ENCODE data around the gene FERMT2. TPM values are rescaled to one million over a fixed set of nuclear protein-coding genes. Genes with fewer than 3 reads are reported as not detected.

Gene FERMT2
- total RNA-seq, 4 donors from 2014 or later: 57.1 to 98.5 (median 74.2) TPM

DNA sequence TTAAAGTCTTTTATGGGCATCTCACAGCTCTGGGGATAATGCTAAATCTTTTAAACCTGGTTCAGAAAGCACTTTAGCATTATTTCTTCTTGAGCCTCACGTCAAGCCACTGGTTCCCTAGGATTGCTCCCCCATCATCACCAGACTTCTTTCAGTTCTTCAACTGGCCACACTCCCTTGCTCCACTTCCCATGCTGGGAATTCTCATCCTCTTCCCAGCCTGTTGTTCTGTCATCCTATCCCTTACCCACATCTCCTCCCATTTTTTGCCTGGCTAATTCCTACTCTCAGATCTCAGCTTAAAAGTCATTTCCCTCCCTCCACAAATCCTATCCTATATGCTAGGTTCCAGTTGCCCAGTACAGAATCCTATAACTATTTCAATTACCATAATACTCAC is 14.4 kb downstream of the FERMT2 start:
- TF ChIP-seq CTCF (IDR thresholded peaks at IDR 0.05): no peak
- TF ChIP-seq POLR2A (IDR thresholded peaks at IDR 0.05): no peak
- 86 to 91% methylated on average over 1 of the region's 1 CpG for WGBS, 2 donors
- H3K36me3 ChIP-seq: no peaks in the 10 kb centered on the region
- no peaks in the 10 kb centered on the region for H3K9me3 ChIP-seq
- H3K27ac ChIP-seq: peak overlapping the region in 2 of 3 donors; percentile 68 to 70
- H3K27me3 ChIP-seq: no peaks in the 10 kb centered on the region
- intact Hi-C loops (cut with DNase I): no loop called here
- H3K4me1 ChIP-seq: peaks cover 32 to 49% of the 10 kb centered on the region in 2 donors
- no peak overlapping the region for H3K4me3 ChIP-seq (replicated peaks in 1 of 3)
- no peak for DNase-seq

- TF ChIP-seq CTCF (IDR thresholded peaks at IDR 0.05): no peak
- H3K27me3 ChIP-seq: no peaks in the 10 kb centered on the region
- DNase-seq: no peak
- peak overlapping the region in 1 of 3 donors; percentile 68 for H3K27ac ChIP-seq
- 87 to 88% methylated on average over 3 of the region's 3 CpGs for WGBS, 2 donors
- H3K4me3 ChIP-seq (replicated peaks in 1 of 3): no peak overlapping the region
- intact Hi-C loops (cut with DNase I): no loop called here
- H3K9me3 ChIP-seq: no peaks in the 10 kb centered on the region
- no peaks in the 10 kb centered on the region for H3K36me3 ChIP-seq
- peaks cover 35 to 51% of the 10 kb centered on the region in 2 donors for H3K4me1 ChIP-seq
These were observed 15.0 kb downstream of the FERMT2 start for GRCh38 chr14:52935833-52936232.

- 90 to 91% methylated on average over 2 of the region's 2 CpGs for WGBS, 2 donors
- peaks cover 42 to 59% of the 10 kb centered on the region in 2 donors for H3K4me1 ChIP-seq
- H3K4me3 ChIP-seq (replicated peaks in 1 of 3): no peak overlapping the region
- no peak for DNase-seq
- H3K27ac ChIP-seq: no peak overlapping the region
- no peaks in the 10 kb centered on the region for H3K9me3 ChIP-seq
- TF ChIP-seq POLR2A (IDR thresholded peaks at IDR 0.05): no peak
- TF ChIP-seq CTCF (IDR thresholded peaks at IDR 0.05): no peak
- H3K27me3 ChIP-seq: no peaks in the 10 kb centered on the region
- no peaks in the 10 kb centered on the region for H3K36me3 ChIP-seq
- intact Hi-C loops (cut with DNase I): no loop called here
These were observed 16.1 kb downstream of the FERMT2 start for GRCh38 chr14:52934762-52935161.

DNA sequence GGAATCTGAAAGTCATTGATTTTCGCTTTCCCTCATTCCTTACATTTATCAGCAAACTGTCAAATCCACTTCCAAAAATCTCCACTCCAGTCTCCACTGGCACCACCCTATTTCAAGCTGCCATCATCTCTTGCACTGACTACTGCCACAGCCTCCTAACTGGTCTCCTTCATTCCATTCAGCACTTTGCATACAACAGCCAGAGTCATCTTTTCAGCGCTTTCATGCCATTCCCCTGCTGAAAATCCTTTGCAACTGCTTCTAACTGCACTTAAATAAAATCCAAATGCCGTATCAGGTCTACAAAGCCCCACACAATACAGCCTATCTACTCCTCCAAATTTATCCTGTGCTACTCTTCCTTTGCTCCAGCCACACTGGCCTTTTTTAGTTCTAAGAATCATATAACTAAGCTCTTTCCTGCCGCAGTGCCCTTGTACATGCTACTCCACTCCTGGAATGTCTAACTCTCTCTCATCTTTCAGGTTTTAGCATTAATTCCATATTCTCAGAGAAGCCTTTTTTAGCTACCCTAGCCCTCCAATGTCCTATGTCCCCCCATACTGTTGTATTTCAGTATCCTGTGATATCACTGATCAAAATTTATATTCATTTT is 21.6 kb downstream of the FERMT2 start:
- Histone ChIP-seq H3K4me3 (replicated peaks in 1 of 3) (no peak overlapping the region), H3K36me3 (no peaks in the 10 kb centered on the region), H3K9me3 (no peaks in the 10 kb centered on the region), H3K4me1 (peaks cover 44 to 49% of the 10 kb centered on the region in 2 donors), H3K27me3 (no peaks in the 10 kb centered on the region), H3K27ac (no peak overlapping the region)
- no peak for DNase-seq
- intact Hi-C loops (cut with DNase I): no loop called here
- 97% methylated on average over 4 of the region's 4 CpGs for WGBS, 2 donors
- TF ChIP-seq CTCF (IDR thresholded peaks at IDR 0.05) (no peak), POLR2A (IDR thresholded peaks at IDR 0.05) (no peak)

- H3K4me3 ChIP-seq (replicated peaks in 1 of 3): no peak overlapping the region
- no peaks in the 10 kb centered on the region for H3K9me3 ChIP-seq
- H3K27ac ChIP-seq: no peak overlapping the region
- DNase-seq: no peak
- H3K27me3 ChIP-seq: no peaks in the 10 kb centered on the region
- H3K36me3 ChIP-seq: no peaks in the 10 kb centered on the region
- H3K4me1 ChIP-seq: peaks cover 58 to 61% of the 10 kb centered on the region in 2 donors
- intact Hi-C loops (cut with DNase I): no loop called here
- TF ChIP-seq POLR2A (IDR thresholded peaks at IDR 0.05) (no peak), CTCF (IDR thresholded peaks at IDR 0.05) (no peak)
- 85 to 87% methylated on average over 3 of the region's 3 CpGs for WGBS, 2 donors
These were observed 23.9 kb downstream of the FERMT2 start for GRCh38 chr14:52926953-52927352.
